Measurements from ENCODE around the gene CRYBB3. TPM values are rescaled to one million over a fixed set of nuclear protein-coding genes. Genes with fewer than 3 reads are reported as not detected.

The CRYBB3 gene
- total RNA-seq, 2 donors from 2014 or later, result 1.8 TPM; not detected in 1

DNA sequence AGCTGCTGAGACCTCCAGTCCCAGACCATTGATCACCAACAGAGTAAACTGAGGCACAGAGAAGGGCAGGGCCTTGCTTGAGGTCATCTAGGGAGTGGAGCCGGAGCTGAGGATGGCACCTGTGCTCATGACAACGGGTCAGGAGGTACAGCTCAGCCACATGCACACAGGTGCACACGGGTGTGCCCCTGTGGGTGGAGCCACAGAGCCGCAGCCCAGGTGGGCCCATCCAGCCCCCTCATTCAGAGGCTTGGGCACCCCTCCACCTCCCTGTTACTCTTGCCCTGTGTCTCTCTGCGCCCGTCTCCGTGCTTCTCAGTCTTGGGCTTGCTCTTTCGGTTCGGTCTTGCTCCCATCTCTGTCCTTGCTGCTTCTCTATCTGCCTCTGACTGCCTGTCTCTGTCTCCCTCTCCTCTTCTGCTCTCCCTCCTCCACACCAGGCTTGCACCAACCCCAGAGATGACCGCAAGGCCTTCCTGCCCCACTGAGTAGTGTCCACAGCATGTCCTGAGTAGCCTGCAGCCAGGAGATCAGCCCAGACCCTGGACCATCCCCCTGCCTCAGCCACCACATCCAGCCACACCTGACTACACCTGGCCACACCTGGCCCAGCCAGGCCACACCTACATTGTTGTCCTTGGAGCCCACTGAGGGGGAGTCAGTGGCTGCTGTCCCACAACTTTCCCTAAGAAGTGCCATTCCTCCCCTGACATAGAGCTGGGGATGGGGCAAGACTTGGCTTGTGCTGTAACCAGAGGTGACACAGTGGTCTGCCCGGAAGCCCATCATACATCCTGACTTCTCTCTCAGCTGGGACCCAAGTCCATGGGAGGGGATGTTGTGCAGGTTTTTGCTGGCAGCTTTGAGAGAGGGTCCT, 39.3 kb upstream of the CRYBB3 start:
- Histone ChIP-seq H3K9me3 (no peaks in the 10 kb centered on the region), H3K36me3 (no peaks in the 10 kb centered on the region), H3K27me3 (replicated peaks; ENCODE audit: insufficient read depth) (no peaks in the 10 kb centered on the region), H3K4me3 (no peak overlapping the region), H3K27ac (no peak overlapping the region), H3K4me1 (ENCODE audit: control insufficient read depth in 1 of 2, low read depth in 2 of 2) (peaks cover 12 to 25% of the 10 kb centered on the region in 2 donors)
- ATAC-seq (ENCODE audit: insufficient number of reproducible peaks, low FRiP score, low read depth) (no peak), DNase-seq (ENCODE audit: low spot score) (no peak)
- no peak for TF ChIP-seq CTCF (IDR thresholded peaks at IDR 0.05)

- no peak overlapping the region for H3K4me3 ChIP-seq
- no peaks in the 10 kb centered on the region for H3K27me3 ChIP-seq (replicated peaks; ENCODE audit: insufficient read depth)
- ATAC-seq (ENCODE audit: insufficient number of reproducible peaks, low FRiP score, low read depth) (no peak), DNase-seq (ENCODE audit: low spot score) (no peak)
- H3K27ac ChIP-seq, result no peak overlapping the region
- TF ChIP-seq CTCF (IDR thresholded peaks at IDR 0.05), result no peak
- no peaks in the 10 kb centered on the region for H3K9me3 ChIP-seq
- peaks cover 12 to 32% of the 10 kb centered on the region in 2 donors for H3K4me1 ChIP-seq (ENCODE audit: control insufficient read depth in 1 of 2, low read depth in 2 of 2)
- no peaks in the 10 kb centered on the region for H3K36me3 ChIP-seq
Observed at GRCh38 chr22:25161017-25161915, 38.4 kb upstream of the CRYBB3 start.

- H3K36me3 ChIP-seq, result no peaks in the 10 kb centered on the region
- H3K9me3 ChIP-seq, result no peaks in the 10 kb centered on the region
- no peak for TF ChIP-seq CTCF (IDR thresholded peaks at IDR 0.05)
- peaks cover 12 to 40% of the 10 kb centered on the region in 2 donors for H3K4me1 ChIP-seq (ENCODE audit: control insufficient read depth in 1 of 2, low read depth in 2 of 2)
- H3K27ac ChIP-seq, result no peak overlapping the region
- no peak for ATAC-seq (ENCODE audit: insufficient number of reproducible peaks, low FRiP score, low read depth)
- no peaks in the 10 kb centered on the region for H3K27me3 ChIP-seq (replicated peaks; ENCODE audit: insufficient read depth)
- DNase-seq (ENCODE audit: low spot score), result no peak
- H3K4me3 ChIP-seq, result no peak overlapping the region
Observed at GRCh38 chr22:25161916-25162530, 37.6 kb upstream of the CRYBB3 start.

- no peak overlapping the region for H3K27ac ChIP-seq
Observed at GRCh38 chr22:25162561-25162960, 37.1 kb upstream of the CRYBB3 start.

More at GRCh38 chr22:25162561-25162960, 37.1 kb upstream of the CRYBB3 start:
- Histone ChIP-seq H3K36me3 (no peaks in the 10 kb centered on the region), H3K4me3 (no peak overlapping the region), H3K4me1 (ENCODE audit: control insufficient read depth in 1 of 2, low read depth in 2 of 2) (peaks cover 12 to 39% of the 10 kb centered on the region in 2 donors), H3K9me3 (no peaks in the 10 kb centered on the region), H3K27me3 (replicated peaks; ENCODE audit: insufficient read depth) (no peaks in the 10 kb centered on the region)
- ATAC-seq (ENCODE audit: insufficient number of reproducible peaks, low FRiP score, low read depth) (no peak), DNase-seq (ENCODE audit: low spot score) (no peak)
- no peak for TF ChIP-seq CTCF (IDR thresholded peaks at IDR 0.05)

All from thoracic aorta (tissue), 2 donors.